ENCODE measurements around the gene LIN7B. TPM values are rescaled to one million over a fixed set of nuclear protein-coding genes. Genes with fewer than 3 reads are reported as not detected.

The LIN7B gene
- total RNA-seq, 1 donor from 2014 or later = 3.2 TPM

GRCh38 chr19:49098795-49099194 lies 15.4 kb upstream of the LIN7B start:
- DNase-seq (ENCODE audit: low read depth) = no peak
- Histone ChIP-seq H3K27me3 (ENCODE audit: control insufficient read depth, insufficient read depth, low read length) (no peaks in the 10 kb centered on the region), H3K36me3 (ENCODE audit: control insufficient read depth, insufficient read depth, low read length) (peaks cover 55% of the 10 kb centered on the region), H3K4me3 (ENCODE audit: low read depth, low read length) (no peak overlapping the region)
- no peak for FAIRE-seq
- TF ChIP-seq CTCF (IDR thresholded peaks at IDR 0.05; ENCODE audit: insufficient read depth, low read length, severe bottlenecking) = no peak

DNA sequence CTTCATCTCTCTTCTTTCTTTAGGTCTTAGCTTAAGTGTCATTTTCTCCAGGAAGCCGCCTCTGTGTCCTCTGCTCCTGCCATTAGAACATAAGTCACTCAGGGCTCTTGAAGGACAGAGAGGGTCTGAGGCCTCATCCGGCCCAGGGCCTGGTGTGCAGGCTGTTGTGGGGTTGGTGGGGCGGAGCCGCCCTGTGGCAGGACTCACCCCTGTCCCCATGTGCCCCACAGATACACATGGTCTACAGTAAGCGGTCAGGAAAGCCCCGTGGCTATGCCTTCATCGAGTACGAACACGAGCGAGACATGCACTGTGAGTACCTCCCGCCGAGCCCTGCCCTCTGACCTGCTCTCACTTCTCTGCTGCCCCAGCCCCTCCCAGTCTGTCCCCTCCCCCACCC lies 13.0 kb upstream of the LIN7B start:
- FAIRE-seq = no peak
- no peak overlapping the region for H3K4me3 ChIP-seq (ENCODE audit: low read depth, low read length)
- H3K36me3 ChIP-seq (ENCODE audit: control insufficient read depth, insufficient read depth, low read length) = peaks cover 61% of the 10 kb centered on the region
- TF ChIP-seq CTCF (IDR thresholded peaks at IDR 0.05; ENCODE audit: insufficient read depth, low read length, severe bottlenecking) = no peak
- H3K27me3 ChIP-seq (ENCODE audit: control insufficient read depth, insufficient read depth, low read length) = no peaks in the 10 kb centered on the region
- no peak for DNase-seq (ENCODE audit: low read depth)

GRCh38 chr19:49102303-49102702 lies 11.9 kb upstream of the LIN7B start:
- no peak for DNase-seq (ENCODE audit: low read depth)
- no peak for TF ChIP-seq CTCF (IDR thresholded peaks at IDR 0.05; ENCODE audit: insufficient read depth, low read length, severe bottlenecking)
- no peak overlapping the region for H3K4me3 ChIP-seq (ENCODE audit: low read depth, low read length)
- no peak for FAIRE-seq
- peaks cover 65% of the 10 kb centered on the region for H3K36me3 ChIP-seq (ENCODE audit: control insufficient read depth, insufficient read depth, low read length)
- no peaks in the 10 kb centered on the region for H3K27me3 ChIP-seq (ENCODE audit: control insufficient read depth, insufficient read depth, low read length)

DNA sequence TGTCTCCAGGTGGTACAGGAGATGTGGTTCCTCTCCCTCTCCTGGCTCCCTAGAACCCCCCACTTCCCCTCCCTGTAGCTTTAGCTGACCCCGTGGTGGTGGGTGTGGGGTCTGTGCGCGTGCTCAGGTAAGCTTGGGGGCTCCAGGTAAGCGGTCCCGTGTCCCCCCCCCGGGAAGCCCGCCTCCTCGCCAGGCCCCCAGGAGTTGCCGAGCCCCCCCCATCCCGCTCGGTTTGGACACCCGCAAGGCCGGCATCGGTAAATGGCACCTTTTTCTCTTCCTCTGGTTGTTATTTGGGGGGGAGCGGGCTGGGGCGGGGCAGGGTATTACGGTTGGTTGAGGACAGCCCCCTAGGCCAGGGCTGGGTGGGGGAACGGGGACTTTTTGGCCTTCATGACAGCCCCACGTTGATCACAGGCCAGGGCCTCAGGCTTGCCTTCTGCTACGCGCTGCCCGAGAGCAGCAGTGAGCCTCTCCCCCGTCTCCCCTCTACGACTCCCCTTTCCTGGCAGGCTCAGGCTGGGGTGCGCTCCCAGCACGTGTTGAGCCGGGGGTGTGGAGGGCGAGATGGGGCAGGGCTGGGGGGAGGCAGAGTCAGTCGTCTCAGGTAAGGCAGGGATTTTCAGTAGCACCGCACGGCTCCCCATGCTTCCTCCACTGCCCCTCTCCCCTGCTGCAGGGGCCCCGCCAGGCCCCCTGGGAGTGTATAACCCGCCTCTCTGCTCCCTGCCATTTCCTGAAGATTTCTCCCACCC lies 10.7 kb upstream of the LIN7B start:
- Histone ChIP-seq H3K4me3 (ENCODE audit: low read depth, low read length) (no peak overlapping the region), H3K27me3 (ENCODE audit: control insufficient read depth, insufficient read depth, low read length) (no peaks in the 10 kb centered on the region), H3K36me3 (ENCODE audit: control insufficient read depth, insufficient read depth, low read length) (peaks cover 64% of the 10 kb centered on the region)
- no peak for TF ChIP-seq CTCF (IDR thresholded peaks at IDR 0.05; ENCODE audit: insufficient read depth, low read length, severe bottlenecking)
- FAIRE-seq (no peak), DNase-seq (ENCODE audit: low read depth) (no peak)

GRCh38 chr19:49104229-49104864 lies 9.8 kb upstream of the LIN7B start:
- H3K27me3 ChIP-seq (ENCODE audit: control insufficient read depth, insufficient read depth, low read length) = no peaks in the 10 kb centered on the region
- FAIRE-seq = no peak
- H3K36me3 ChIP-seq (ENCODE audit: control insufficient read depth, insufficient read depth, low read length) = peaks cover 58% of the 10 kb centered on the region
- DNase-seq (ENCODE audit: low read depth) = no peak
- H3K4me3 ChIP-seq (ENCODE audit: low read depth, low read length) = no peak overlapping the region
- TF ChIP-seq CTCF (IDR thresholded peaks at IDR 0.05; ENCODE audit: insufficient read depth, low read length, severe bottlenecking) = no peak
